Measurements from ENCODE around the gene PLCD3. TPM values are rescaled to one million over a fixed set of nuclear protein-coding genes. Genes with fewer than 3 reads are reported as not detected.

The PLCD3 gene, protein sequence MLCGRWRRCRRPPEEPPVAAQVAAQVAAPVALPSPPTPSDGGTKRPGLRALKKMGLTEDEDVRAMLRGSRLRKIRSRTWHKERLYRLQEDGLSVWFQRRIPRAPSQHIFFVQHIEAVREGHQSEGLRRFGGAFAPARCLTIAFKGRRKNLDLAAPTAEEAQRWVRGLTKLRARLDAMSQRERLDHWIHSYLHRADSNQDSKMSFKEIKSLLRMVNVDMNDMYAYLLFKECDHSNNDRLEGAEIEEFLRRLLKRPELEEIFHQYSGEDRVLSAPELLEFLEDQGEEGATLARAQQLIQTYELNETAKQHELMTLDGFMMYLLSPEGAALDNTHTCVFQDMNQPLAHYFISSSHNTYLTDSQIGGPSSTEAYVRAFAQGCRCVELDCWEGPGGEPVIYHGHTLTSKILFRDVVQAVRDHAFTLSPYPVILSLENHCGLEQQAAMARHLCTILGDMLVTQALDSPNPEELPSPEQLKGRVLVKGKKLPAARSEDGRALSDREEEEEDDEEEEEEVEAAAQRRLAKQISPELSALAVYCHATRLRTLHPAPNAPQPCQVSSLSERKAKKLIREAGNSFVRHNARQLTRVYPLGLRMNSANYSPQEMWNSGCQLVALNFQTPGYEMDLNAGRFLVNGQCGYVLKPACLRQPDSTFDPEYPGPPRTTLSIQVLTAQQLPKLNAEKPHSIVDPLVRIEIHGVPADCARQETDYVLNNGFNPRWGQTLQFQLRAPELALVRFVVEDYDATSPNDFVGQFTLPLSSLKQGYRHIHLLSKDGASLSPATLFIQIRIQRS
- polyA plus RNA-seq (2012; ENCODE audit: insufficient read length, low read depth): 121 TPM

DNA sequence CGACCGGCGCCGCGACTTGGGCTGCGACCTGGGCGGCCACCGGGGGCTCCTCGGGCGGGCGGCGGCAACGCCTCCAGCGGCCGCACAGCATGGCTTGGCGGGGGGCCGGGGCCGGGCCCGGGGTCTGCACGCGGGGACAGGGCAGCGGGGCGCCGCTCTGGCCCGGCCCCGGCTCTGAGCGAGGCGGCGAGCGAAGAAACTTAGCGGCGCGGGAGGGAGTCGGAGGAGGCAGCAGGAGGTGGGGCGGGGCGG, at the start of gene PLCD3:
Gene PLCD3 (minus strand): TSS at position 196 of the 252 bp plus-strand sequence. CDS start 105 bp downstream, at position 91.
- no peak for TF ChIP-seq SIN3A (IDR thresholded peaks at IDR 0.05; ENCODE audit: borderline replicate concordance, insufficient read depth, low read length)
- 0 out of 2 replicates have a peak, but pooled peaks have one; percentile 52 for TF ChIP-seq POLR2AphosphoS5 (IDR thresholded peaks at IDR 0.05; ENCODE audit: low read depth, low read length)
- 0 out of 2 replicates have a peak, but pooled peaks have one; percentile 24 for TF ChIP-seq TAF1 (IDR thresholded peaks at IDR 0.05; ENCODE audit: borderline replicate concordance, insufficient read depth, low read length)
- TF ChIP-seq FOXP2 (optimal IDR thresholded peaks at IDR 0.05; ENCODE audit: borderline replicate concordance, extremely low read depth, extremely low read length, insufficient read depth): no peak
- 0 out of 4 replicates have a peak, but pooled peaks of 1 of the 2 experiments have one; percentile 14 for TF ChIP-seq REST (IDR thresholded peaks at IDR 0.05; ENCODE audit: insufficient read depth in 1 of 2, low read depth in 2 of 2, low read length in 2 of 2)

DNA sequence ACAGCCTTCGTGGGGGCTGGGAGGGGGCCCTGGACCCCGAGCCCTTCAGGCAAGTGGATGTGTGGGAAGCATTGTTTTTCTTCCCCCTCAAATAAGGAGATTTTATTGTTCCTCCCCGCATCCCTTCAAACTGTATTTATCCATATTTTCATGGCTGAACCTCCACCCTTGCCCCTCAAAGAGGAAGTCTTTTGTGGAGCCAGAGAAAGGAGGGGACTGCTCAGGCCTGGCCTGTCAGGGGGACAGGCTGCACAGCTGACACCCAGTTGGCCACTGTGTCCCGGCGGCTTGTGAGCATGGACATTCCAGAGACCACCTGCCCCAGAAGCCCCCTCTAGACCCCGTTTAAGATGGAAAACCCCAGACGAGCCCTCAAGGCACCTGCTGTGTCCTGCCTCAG, 45.2 kb upstream of the PLCD3 start:
- no peak for TF ChIP-seq REST (IDR thresholded peaks at IDR 0.05; ENCODE audit: insufficient read depth in 1 of 2, low read depth in 2 of 2, low read length in 2 of 2)
- TF ChIP-seq FOXP2 (optimal IDR thresholded peaks at IDR 0.05; ENCODE audit: borderline replicate concordance, extremely low read depth, extremely low read length, insufficient read depth): no peak
- no peak for TF ChIP-seq SIN3A (IDR thresholded peaks at IDR 0.05; ENCODE audit: borderline replicate concordance, insufficient read depth, low read length)
- no peak for TF ChIP-seq TAF1 (IDR thresholded peaks at IDR 0.05; ENCODE audit: borderline replicate concordance, insufficient read depth, low read length)
- no peak for TF ChIP-seq POLR2AphosphoS5 (IDR thresholded peaks at IDR 0.05; ENCODE audit: low read depth, low read length)

DNA sequence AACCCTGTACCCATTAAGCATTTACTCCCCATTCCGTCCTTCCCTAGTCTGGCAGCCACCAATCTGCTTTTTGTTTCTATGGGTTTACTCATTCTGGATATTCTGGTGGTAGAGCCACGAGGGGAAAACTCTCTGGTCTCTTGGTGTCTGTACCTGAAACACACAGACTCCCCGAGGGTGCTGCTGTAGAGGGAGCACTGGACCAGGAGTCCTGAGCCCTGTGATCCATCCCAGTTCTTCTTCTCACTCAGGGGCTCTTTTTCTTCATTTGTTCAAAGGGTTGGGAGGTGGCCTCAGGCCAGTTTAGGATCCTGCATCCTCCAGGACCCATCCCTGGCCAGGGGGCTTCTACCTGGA, 43.4 kb upstream of the PLCD3 start:
- no peak for TF ChIP-seq FOXP2 (optimal IDR thresholded peaks at IDR 0.05; ENCODE audit: borderline replicate concordance, extremely low read depth, extremely low read length, insufficient read depth)
- TF ChIP-seq REST (IDR thresholded peaks at IDR 0.05; ENCODE audit: insufficient read depth in 1 of 2, low read depth in 2 of 2, low read length in 2 of 2): no peak
- no peak for TF ChIP-seq TAF1 (IDR thresholded peaks at IDR 0.05; ENCODE audit: borderline replicate concordance, insufficient read depth, low read length)
- no peak for TF ChIP-seq SIN3A (IDR thresholded peaks at IDR 0.05; ENCODE audit: borderline replicate concordance, insufficient read depth, low read length)
- TF ChIP-seq POLR2AphosphoS5 (IDR thresholded peaks at IDR 0.05; ENCODE audit: low read depth, low read length): no peak

- TF ChIP-seq POLR2AphosphoS5 (IDR thresholded peaks at IDR 0.05; ENCODE audit: low read depth, low read length) (no peak), TAF1 (IDR thresholded peaks at IDR 0.05; ENCODE audit: borderline replicate concordance, insufficient read depth, low read length) (no peak), FOXP2 (optimal IDR thresholded peaks at IDR 0.05; ENCODE audit: borderline replicate concordance, extremely low read depth, extremely low read length, insufficient read depth) (no peak), SIN3A (IDR thresholded peaks at IDR 0.05; ENCODE audit: borderline replicate concordance, insufficient read depth, low read length) (no peak), REST (IDR thresholded peaks at IDR 0.05; ENCODE audit: insufficient read depth in 1 of 2, low read depth in 2 of 2, low read length in 2 of 2) (no peak)
These were observed 40.4 kb upstream of the PLCD3 start for GRCh38 chr17:45172541-45173286.

Data from PFSK-1 (cell line).